H9 (cell line): Measurements from ENCODE around the gene PLEKHA7. TPM values are rescaled to one million over a fixed set of nuclear protein-coding genes. Genes with fewer than 3 reads are reported as not detected.

Source experiments
- DNase-seq: peaks from one replicate; pipeline ENCODE4 v3.0.0-alpha.2; 2017
- H2AFZ ChIP-seq: one replicate; pipeline ENCODE4 v1.6.1; 2013; ENCODE audit warnings: mild to moderate bottlenecking, low read length, control low read depth, moderate library complexity
- H2AK5ac ChIP-seq: 2 replicates; pipeline ENCODE4 v1.6.1; 2013; ENCODE audit warnings: low read length, control low read depth, mixed read lengths; ENCODE audit not compliant: insufficient read length
- H2BK120ac ChIP-seq: one replicate; pipeline ENCODE4 v1.6.1; 2013; ENCODE audit warnings: low read depth, mild to moderate bottlenecking, low read length, control low read depth, inconsistent platforms; ENCODE audit not compliant: poor library complexity, severe bottlenecking
- H2BK12ac ChIP-seq: 2 replicates; pipeline ENCODE4 v1.6.1; 2013; ENCODE audit warnings: low read length, control low read depth, mixed read lengths, low read depth; ENCODE audit not compliant: insufficient read length
- H2BK15ac ChIP-seq: 2 replicates; pipeline ENCODE4 v1.6.1; 2013; ENCODE audit warnings: low read depth, low read length, control low read depth
- H2BK20ac ChIP-seq: one replicate; pipeline ENCODE4 v1.6.1; 2013; ENCODE audit warnings: low read depth, mild to moderate bottlenecking, low read length, control low read depth, inconsistent platforms; ENCODE audit not compliant: poor library complexity, severe bottlenecking
- H2BK5ac ChIP-seq: 2 replicates; pipeline ENCODE4 v1.6.1; 2013; ENCODE audit warnings: low read length, control low read depth, mixed read lengths; ENCODE audit not compliant: insufficient read length
- H3K14ac ChIP-seq: 2 replicates; pipeline ENCODE4 v1.6.1; 2013; ENCODE audit warnings: low read length, control low read depth; ENCODE audit not compliant: insufficient read depth
- H3K18ac ChIP-seq: 2 replicates; pipeline ENCODE4 v1.6.1; 2013; ENCODE audit warnings: low read depth, mild to moderate bottlenecking, mixed read lengths, low read length, control low read depth; ENCODE audit not compliant: insufficient read length
- H3K23ac ChIP-seq: 2 replicates; pipeline ENCODE4 v1.6.1; 2013; ENCODE audit warnings: low read length, control low read depth, mixed read lengths, low read depth; ENCODE audit not compliant: insufficient read length
- H3K23me2 ChIP-seq: 2 replicates; pipeline ENCODE4 v1.6.1; 2013; ENCODE audit warnings: low read depth, mild to moderate bottlenecking, mixed read lengths, low read length, control low read depth; ENCODE audit not compliant: insufficient read length, poor library complexity, severe bottlenecking
- H3K27ac ChIP-seq: 2 replicates; pipeline ENCODE4 v1.5.1; 2013; ENCODE audit warnings: low read length, control low read depth, mixed read lengths, low read depth; ENCODE audit not compliant: insufficient read length
- H3K27me3 ChIP-seq: 2 replicates; pipeline ENCODE4 v1.6.1; 2013; ENCODE audit warnings: low read length, control low read depth, inconsistent platforms; ENCODE audit not compliant: insufficient read depth
- H3K4ac ChIP-seq: 2 replicates; pipeline ENCODE4 v1.6.1; 2013; ENCODE audit warnings: low read depth, mild to moderate bottlenecking, control low read depth, inconsistent platforms, low read length, moderate library complexity
- H3K4me1 ChIP-seq: 2 replicates; pipeline ENCODE4 v1.6.1; 2013; ENCODE audit warnings: low read length, control low read depth, inconsistent platforms; ENCODE audit not compliant: insufficient read depth
- H3K4me2 ChIP-seq: 2 replicates; pipeline ENCODE4 v1.6.1; 2013; ENCODE audit warnings: low read length, control low read depth, mixed read lengths; ENCODE audit not compliant: insufficient read length, insufficient read depth
- H3K56ac ChIP-seq: 2 replicates; pipeline ENCODE4 v1.6.1; 2013; ENCODE audit warnings: low read depth, mild to moderate bottlenecking, mixed read lengths, low read length, control low read depth; ENCODE audit not compliant: insufficient read length
- H3K79me1 ChIP-seq: 2 replicates; pipeline ENCODE4 v1.6.1; 2013; ENCODE audit warnings: low read depth, mild to moderate bottlenecking, moderate library complexity, low read length, control low read depth, inconsistent platforms; ENCODE audit not compliant: insufficient read depth, poor library complexity, severe bottlenecking
- H3K79me2 ChIP-seq: 2 replicates; pipeline ENCODE4 v1.6.1; 2013; ENCODE audit warnings: low read length, control low read depth, inconsistent platforms; ENCODE audit not compliant: insufficient read depth
- H3K9ac ChIP-seq: 2 replicates; pipeline ENCODE4 v1.6.1; 2013; ENCODE audit warnings: low read length, control low read depth, mixed read lengths; ENCODE audit not compliant: insufficient read length; ENCODE audit errors: extremely low read depth
- H3K9me3 ChIP-seq: one replicate; pipeline ENCODE4 v1.6.1; 2013; ENCODE audit warnings: low read depth, low read length, inconsistent platforms; ENCODE audit not compliant: control insufficient read depth
- H3T11ph ChIP-seq: one replicate; pipeline ENCODE4 v1.6.1; 2013; ENCODE audit warnings: mild to moderate bottlenecking, low read length, control low read depth, inconsistent platforms
- H4K20me1 ChIP-seq: one replicate; pipeline ENCODE4 v1.6.1; 2013; ENCODE audit not compliant: control insufficient read depth, insufficient read length, insufficient read depth
- H4K5ac ChIP-seq: 2 replicates; pipeline ENCODE4 v1.6.1; 2013; ENCODE audit warnings: low read depth, mild to moderate bottlenecking, mixed read lengths, low read length, control low read depth; ENCODE audit not compliant: insufficient read length
- H4K8ac ChIP-seq: replicated peaks from 2 replicates; pipeline ENCODE4 v1.6.1; 2013; ENCODE audit warnings: low read length, control low read depth, mixed read lengths, low read depth; ENCODE audit not compliant: insufficient read length
- H4K91ac ChIP-seq: 2 replicates; pipeline ENCODE4 v1.6.1; 2013; ENCODE audit warnings: low read depth, mild to moderate bottlenecking, moderate library complexity, mixed read lengths, low read length, control low read depth; ENCODE audit not compliant: insufficient read length
- H3K27ac Mint-ChIP-seq, 3 experiments: 2 replicates in 2 of 3; 3 replicates in 1 of 3; pipeline ENCODE4 v1.8.0; 2020 to 2021; ENCODE audit warnings: mixed read lengths in 3 of 3, mild to moderate bottlenecking in 1 of 3, moderate library complexity in 1 of 3
- H3K27me3 Mint-ChIP-seq: 2 replicates; pipeline ENCODE4 v1.8.0; 2021; ENCODE audit warnings: low read depth, mild to moderate bottlenecking, moderate library complexity, mixed read lengths
- H3K36me3 Mint-ChIP-seq, 3 experiments: 2 replicates in 2 of 3; 3 replicates in 1 of 3; pipeline ENCODE4 v1.8.0; 2020 to 2021; ENCODE audit warnings: low read depth in 3 of 3, mixed read lengths in 3 of 3; ENCODE audit not compliant: insufficient read depth in 1 of 3
- H3K4me1 Mint-ChIP-seq, 2 experiments: 2 replicates each; pipeline ENCODE4 v1.8.0; 2020; ENCODE audit warnings: mixed read lengths in 2 of 2
- H3K4me3 Mint-ChIP-seq, 2 experiments: 2 replicates in 1 of 2; 3 replicates in 1 of 2; pipeline ENCODE4 v1.8.0; 2020 to 2021; ENCODE audit warnings: mild to moderate bottlenecking in 2 of 2, mixed read lengths in 2 of 2, moderate library complexity in 1 of 2
- H3K9me3 Mint-ChIP-seq, 2 experiments: 2 replicates in 1 of 2; 3 replicates in 1 of 2; pipeline ENCODE4 v1.8.0; 2020; ENCODE audit warnings: mild to moderate bottlenecking in 2 of 2, mixed read lengths in 2 of 2, moderate library complexity in 1 of 2
- CTCF ChIP-seq: fragments of 200-600 bp; sonication (generic); conservative IDR thresholded peaks from 3 replicates; pipeline ENCODE4 v1.8.0; 2021; ENCODE audit warnings: antibody characterized with exemption, mild to moderate bottlenecking
- WGBS: extraction: QIAGEN DNeasy Blood & Tissue Kit; methylation state at CpG from one replicate; pipeline ENCODE4 v1.1.7; 2013; ENCODE audit warnings: missing lambda C conversion rate, low lambda C conversion rate, mixed read lengths; ENCODE audit not compliant: insufficient read length; ENCODE audit errors: extremely low coverage; 5-methylcytosine and 5-hydroxymethylcytosine counted together
- total RNA-seq: library from RNA; stranded (reverse); gene quantifications from 2 replicates; pipeline ENCODE4 v1.2.1, GENCODE V29; 2021

The PLEKHA7 gene
- total RNA-seq, 1 experiment from 2014 or later: 21.0 TPM

- Histone ChIP-seq H3K27me3 (no peaks in the 10 kb centered on the region), H3K14ac (no peak overlapping the region), H4K5ac (no peak overlapping the region), H2BK5ac (no peak overlapping the region), H4K8ac (no peak overlapping the region), H3T11ph (no peak overlapping the region), H3K18ac (no peak overlapping the region), H3K23ac (no peak overlapping the region), H2BK20ac (no peak overlapping the region), H3K27ac (no peak overlapping the region), H3K79me2 (no peaks in the 10 kb centered on the region; the same call in 1 of the 2 replicates), H2BK120ac (no peak overlapping the region), H3K4ac (no peak overlapping the region), H2AK5ac (no peak overlapping the region), H3K4me2 (no peak overlapping the region), H2BK12ac (no peak overlapping the region), H4K91ac (no peak overlapping the region), H3K4me1 (no peaks in the 10 kb centered on the region), H3K23me2 (no peaks in the 10 kb centered on the region), H4K20me1 (no peaks in the 10 kb centered on the region), H3K9ac (no peak overlapping the region), H3K56ac (no peak overlapping the region), H3K79me1 (no peaks in the 10 kb centered on the region), H2BK15ac (no peak overlapping the region), H2AFZ (no peak overlapping the region), H3K9me3 (no peaks in the 10 kb centered on the region)
- TF ChIP-seq CTCF: no peak
- no peak for DNase-seq
- peaks cover 3 to 13% of the 10 kb centered on the region in 2 experiments for H3K4me1 Mint-ChIP-seq
- no peak overlapping the region for H3K4me3 Mint-ChIP-seq
- no CpG with 5 or more reads among the region's 7 CpGs for WGBS
- peaks cover 0 to 2% (median 1%) of the 10 kb centered on the region in 3 experiments; a peak in 2 of 7 replicates for H3K36me3 Mint-ChIP-seq
- no peak overlapping the region; a peak in 1 of 7 replicates for H3K27ac Mint-ChIP-seq
- no peaks in the 10 kb centered on the region for H3K9me3 Mint-ChIP-seq
- H3K27me3 Mint-ChIP-seq: no peaks in the 10 kb centered on the region
These were observed 16.6 kb downstream of the PLEKHA7 start for GRCh38 chr11:16997624-16998023.
